CD14-positive monocyte (primary cell): ENCODE data around the gene CLRN3. TPM values are rescaled to one million over a fixed set of nuclear protein-coding genes. Genes with fewer than 3 reads are reported as not detected.

Experiments
- DNase-seq, 3 donors: peaks; one replicate each; pipeline ENCODE4 v3.0.0-alpha.2; 2011 to 2022
- H2AFZ ChIP-seq: 2 replicates; pipeline ENCODE4 v1.6.0; 2012; ENCODE audit warnings: mild to moderate bottlenecking, low read depth, low read length, inconsistent platforms; ENCODE audit not compliant: insufficient read depth, poor library complexity, severe bottlenecking
- H3K27ac ChIP-seq, 2 donors: 1 replicate in 1 of 2; 2 replicates in 1 of 2; pipeline ENCODE4 v1.5.1; 2012 to 2013; ENCODE audit warnings: low read length in 2 of 2, control low read depth in 1 of 2, inconsistent platforms in 1 of 2, low read depth in 1 of 2, mild to moderate bottlenecking in 1 of 2
- H3K27me3 ChIP-seq, 2 donors: one replicate each; pipeline versions ENCODE4 v1.6.0 to v1.6.1; 2011 to 2013; ENCODE audit warnings: low read length in 2 of 2; ENCODE audit not compliant: control insufficient read depth in 2 of 2, insufficient read depth in 2 of 2
- H3K36me3 ChIP-seq, 2 donors: replicated peaks in 1 of 2; 1 replicate in 1 of 2; 2 replicates in 1 of 2; pipeline versions ENCODE4 v1.5.1 to v1.6.1; 2012 to 2013; ENCODE audit warnings: low read length in 2 of 2, control low read depth in 1 of 2, inconsistent platforms in 1 of 2, mild to moderate bottlenecking in 1 of 2; ENCODE audit not compliant: insufficient read depth in 2 of 2, control insufficient read depth in 1 of 2
- H3K4me1 ChIP-seq, 2 donors: 1 replicate in 1 of 2; 2 replicates in 1 of 2; pipeline versions ENCODE4 v1.5.1 to v1.6.1; 2012 to 2013; ENCODE audit warnings: low read length in 2 of 2, control low read depth in 1 of 2, inconsistent platforms in 1 of 2, mild to moderate bottlenecking in 1 of 2, moderate library complexity in 1 of 2; ENCODE audit not compliant: insufficient read depth in 2 of 2, control insufficient read depth in 1 of 2
- H3K4me2 ChIP-seq: replicated peaks from 2 replicates; pipeline ENCODE3; 2012; ENCODE audit warnings: low read length, moderate library complexity, mild to moderate bottlenecking; ENCODE audit not compliant: poor library complexity, severe bottlenecking; ENCODE audit errors: extremely low read depth
- H3K4me3 ChIP-seq, 3 experiments: fragments of 200-600 bp in 1 of 3; sonication (generic) in 1 of 3; replicated peaks in 1 of 3; 1 replicate in 2 of 3; 2 replicates in 1 of 3; pipeline ENCODE4 v1.5.1; 2011 to 2013; ENCODE audit warnings: low read length in 3 of 3, mild to moderate bottlenecking in 3 of 3, control low read depth in 2 of 3, low read depth in 2 of 3, inconsistent platforms in 1 of 3, moderate library complexity in 1 of 3
- H3K79me2 ChIP-seq: 2 replicates; pipeline ENCODE4 v1.6.0; 2012; ENCODE audit warnings: mild to moderate bottlenecking, control low read depth, inconsistent platforms, low read length, moderate library complexity; ENCODE audit not compliant: insufficient read depth
- H3K9ac ChIP-seq: 2 replicates; pipeline ENCODE4 v1.6.0; 2017; ENCODE audit warnings: low read length, mild to moderate bottlenecking; ENCODE audit not compliant: insufficient read depth, poor library complexity, severe bottlenecking
- H3K9me3 ChIP-seq, 2 donors: replicated peaks in 1 of 2; 1 replicate in 1 of 2; 2 replicates in 1 of 2; pipeline versions ENCODE4 v1.5.1 to v1.6.1; 2012 to 2013; ENCODE audit warnings: low read length in 2 of 2, control low read depth in 1 of 2; ENCODE audit not compliant: control insufficient read depth in 1 of 2, insufficient read depth in 1 of 2
- H4K20me1 ChIP-seq: 2 replicates; pipeline ENCODE4 v1.6.0; 2012; ENCODE audit warnings: mild to moderate bottlenecking, low read length, control low read depth, moderate library complexity; ENCODE audit not compliant: insufficient read depth
- H3K27ac Mint-ChIP-seq, 7 donors: one replicate each; pipeline ENCODE4 v1.8.0; 2020; ENCODE audit warnings: mild to moderate bottlenecking in 7 of 7, mixed read lengths in 7 of 7, moderate library complexity in 6 of 7, inconsistent platforms in 2 of 7
- H3K27me3 Mint-ChIP-seq, 3 donors: one replicate each; pipeline ENCODE4 v1.8.0; 2021 to 2022; ENCODE audit warnings: low read depth in 3 of 3, mild to moderate bottlenecking in 3 of 3, mixed read lengths in 3 of 3, moderate library complexity in 3 of 3, inconsistent platforms in 1 of 3
- H3K36me3 Mint-ChIP-seq, 2 donors: one replicate each; pipeline ENCODE4 v1.8.0; 2020; ENCODE audit warnings: mixed read lengths in 2 of 2, inconsistent platforms in 1 of 2, mild to moderate bottlenecking in 1 of 2
- H3K4me1 Mint-ChIP-seq: one replicate; pipeline ENCODE4 v1.8.0; 2020; ENCODE audit warnings: mild to moderate bottlenecking, mixed read lengths
- H3K4me3 Mint-ChIP-seq, 2 donors: one replicate each; pipeline ENCODE4 v1.8.0; 2020; ENCODE audit warnings: mild to moderate bottlenecking in 2 of 2, mixed read lengths in 2 of 2, moderate library complexity in 1 of 2
- H3K9me3 Mint-ChIP-seq, 7 donors: one replicate each; pipeline ENCODE4 v1.8.0; 2020 to 2022; ENCODE audit warnings: mixed read lengths in 7 of 7, mild to moderate bottlenecking in 6 of 7, moderate library complexity in 6 of 7, inconsistent platforms in 2 of 7
- CTCF ChIP-seq: fragments of 200-600 bp; IDR thresholded peaks from one replicate; pipeline ENCODE4 v1.8.0; 2022; ENCODE audit warnings: antibody characterized with exemption, mild to moderate bottlenecking
- WGBS: methylation state at CpG from one replicate; pipeline ENCODE4 v1.1.5; 2013; ENCODE audit warnings: missing lambda C conversion rate; ENCODE audit not compliant: insufficient coverage; 5-methylcytosine and 5-hydroxymethylcytosine counted together
- intact Hi-C, 2 donors: fragments of 100-400 bp; cut with micrococcal nuclease; formaldehyde crosslinking; loops; one replicate each; pipeline versions ENCODE4 v1.15.0 to v1.15.1; 2023
- polyA plus RNA-seq, 3 donors: library from polyadenylated mRNA; depleted of rRNA in 1 of 3; unstranded in 2 of 3; stranded (reverse) in 1 of 3; fragments of 300-500 nt in 2 of 3; fragments of >200 nt in 1 of 3; fragmentation: Illumina TruSeq in 2 of 3; gene quantifications; 1 replicate in 2 of 3; 2 replicates in 1 of 3; pipeline ENCODE4 v1.2.3, GENCODE V29; 2012 to 2021

CLRN3 gene
- polyA plus RNA-seq, 3 donors: 0.16 TPM; not detected in 2

- no peak for DNase-seq
- no peaks in the 10 kb centered on the region for H3K36me3 Mint-ChIP-seq
- Histone ChIP-seq H3K9me3 (no peaks in the 10 kb centered on the region), H3K27ac (no peak overlapping the region), H3K4me2 (no peak overlapping the region), H3K27me3 (peaks cover 0 to 5% of the 10 kb centered on the region in 2 donors), H2AFZ (no peak overlapping the region), H4K20me1 (no peaks in the 10 kb centered on the region), H3K4me3 (no peak overlapping the region), H3K9ac (no peak overlapping the region), H3K36me3 (no peaks in the 10 kb centered on the region), H3K4me1 (peaks cover 16 to 21% of the 10 kb centered on the region in 2 donors), H3K79me2 (no peaks in the 10 kb centered on the region)
- intact Hi-C loops: loop anchor here (10.0 kb wide), 2 partner anchors 291 to 1871 kb away; no protein-coding TSS in a partner anchor
- no peak for TF ChIP-seq CTCF
- 100% methylated on average over 1 of the region's 2 CpGs for WGBS
- peaks cover 20% of the 10 kb centered on the region for H3K4me1 Mint-ChIP-seq
- no peak overlapping the region for H3K27ac Mint-ChIP-seq
- no peak overlapping the region for H3K4me3 Mint-ChIP-seq
- H3K27me3 Mint-ChIP-seq: peaks cover 4 to 12% (median 10%) of the 10 kb centered on the region in 3 donors
- peaks cover 0 to 2% (median 0%) of the 10 kb centered on the region in 7 donors for H3K9me3 Mint-ChIP-seq
Measured at GRCh38 chr10:127855591-127855881, 37.2 kb downstream of the CLRN3 start.

- peaks cover 4 to 12% (median 10%) of the 10 kb centered on the region in 3 donors for H3K27me3 Mint-ChIP-seq
- intact Hi-C loops: loop anchor here (10.0 kb wide), 2 partner anchors 290 to 1870 kb away; no protein-coding TSS in a partner anchor
- H3K4me3 Mint-ChIP-seq: peak overlapping the region; percentile 12 to 19
- peaks cover 0 to 2% (median 0%) of the 10 kb centered on the region in 7 donors for H3K9me3 Mint-ChIP-seq
- Histone ChIP-seq H3K79me2 (no peaks in the 10 kb centered on the region), H3K4me3 (no peak overlapping the region), H3K4me1 (peaks cover 16 to 21% of the 10 kb centered on the region in 2 donors), H3K4me2 (peak overlapping the region; percentile 11), H3K36me3 (no peaks in the 10 kb centered on the region), H4K20me1 (no peaks in the 10 kb centered on the region), H2AFZ (no peak overlapping the region), H3K9ac (no peak overlapping the region), H3K9me3 (no peaks in the 10 kb centered on the region), H3K27ac (no peak overlapping the region), H3K27me3 (peaks cover 0 to 5% of the 10 kb centered on the region in 2 donors)
- 68% methylated on average over 9 of the region's 15 CpGs for WGBS
- peak overlapping the region in 2 of 7 donors; percentile 61 to 63 for H3K27ac Mint-ChIP-seq
- no peak for TF ChIP-seq CTCF
- H3K4me1 Mint-ChIP-seq: peaks cover 20% of the 10 kb centered on the region
- H3K36me3 Mint-ChIP-seq: no peaks in the 10 kb centered on the region
- DNase-seq: peak; percentile 23 to 33 (median 26)
Measured at GRCh38 chr10:127854769-127855590, 37.8 kb downstream of the CLRN3 start.
